Measurements from ENCODE around the gene PSMA2.
"Not testable (repeated sequence)": the region's sequence is repeated elsewhere in the genome, so short reads cannot be mapped to it uniquely, and the experiment has no call there.

PSMA2 gene

DNA sequence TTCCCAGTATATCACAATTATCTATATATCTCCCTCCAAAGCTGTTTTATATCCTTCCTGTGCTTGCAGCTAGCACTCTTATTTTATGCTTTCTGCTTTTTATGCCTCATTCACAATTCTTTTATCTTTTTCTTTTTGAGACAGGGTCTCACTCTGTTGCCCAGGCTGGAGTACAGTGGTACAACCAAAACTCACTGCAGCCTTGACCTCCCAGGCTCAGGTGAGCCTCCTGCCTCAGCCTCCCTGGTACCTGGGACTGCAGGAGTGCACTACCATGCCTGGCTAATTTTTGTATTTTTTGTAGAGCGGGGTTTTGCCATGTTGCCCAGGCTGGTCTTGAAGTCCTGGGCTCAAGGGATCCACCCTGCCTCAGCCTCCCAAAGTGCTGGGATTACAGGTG lies 25.8 kb downstream of the PSMA2 start:
- DNase-seq (ENCODE audit: low spot score): no peak

DNA sequence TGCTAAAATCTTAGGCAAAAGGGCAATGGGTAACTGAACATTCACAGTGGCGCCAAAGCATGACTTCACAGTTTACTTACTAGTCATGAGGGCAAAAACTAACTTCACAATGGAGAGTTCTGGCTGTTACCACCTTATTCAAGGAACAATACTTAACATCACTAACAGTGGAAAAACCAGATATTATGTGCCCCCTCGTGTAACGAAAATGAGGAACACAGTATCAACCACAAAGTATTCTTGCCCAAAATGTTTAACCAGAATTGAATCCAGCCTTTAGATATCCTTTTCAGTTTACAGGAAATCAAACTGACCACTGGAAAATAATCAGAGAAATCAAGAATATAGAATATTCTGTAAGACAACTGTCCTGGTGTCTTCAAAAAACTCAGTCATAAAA lies 29.6 kb downstream of the PSMA2 start:
- no peak for DNase-seq (ENCODE audit: low spot score)

DNA sequence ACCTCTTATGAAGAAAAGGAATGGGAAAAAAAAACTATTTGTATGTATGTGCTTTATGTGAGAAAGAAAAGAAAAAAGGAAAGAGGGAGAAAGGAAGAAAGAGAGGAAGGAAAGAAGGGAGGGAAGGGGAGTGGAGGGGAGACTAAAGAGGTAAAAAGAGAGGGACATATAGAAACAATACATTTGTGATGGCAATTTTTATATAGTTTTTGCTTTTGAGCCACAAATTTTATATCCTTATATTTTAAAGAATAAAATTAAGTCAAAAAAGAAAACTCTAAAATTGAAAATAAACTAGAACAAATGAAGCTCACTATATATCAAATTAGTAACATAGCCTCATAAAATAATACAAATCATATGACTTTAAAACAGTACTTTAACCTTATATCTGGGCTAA lies 31.1 kb downstream of the PSMA2 start:
- DNase-seq (ENCODE audit: low spot score): no peak

- no peak for DNase-seq (ENCODE audit: low spot score)
Observed at GRCh38 chr7:42893346-42894240, 38.4 kb downstream of the PSMA2 start.

DNA sequence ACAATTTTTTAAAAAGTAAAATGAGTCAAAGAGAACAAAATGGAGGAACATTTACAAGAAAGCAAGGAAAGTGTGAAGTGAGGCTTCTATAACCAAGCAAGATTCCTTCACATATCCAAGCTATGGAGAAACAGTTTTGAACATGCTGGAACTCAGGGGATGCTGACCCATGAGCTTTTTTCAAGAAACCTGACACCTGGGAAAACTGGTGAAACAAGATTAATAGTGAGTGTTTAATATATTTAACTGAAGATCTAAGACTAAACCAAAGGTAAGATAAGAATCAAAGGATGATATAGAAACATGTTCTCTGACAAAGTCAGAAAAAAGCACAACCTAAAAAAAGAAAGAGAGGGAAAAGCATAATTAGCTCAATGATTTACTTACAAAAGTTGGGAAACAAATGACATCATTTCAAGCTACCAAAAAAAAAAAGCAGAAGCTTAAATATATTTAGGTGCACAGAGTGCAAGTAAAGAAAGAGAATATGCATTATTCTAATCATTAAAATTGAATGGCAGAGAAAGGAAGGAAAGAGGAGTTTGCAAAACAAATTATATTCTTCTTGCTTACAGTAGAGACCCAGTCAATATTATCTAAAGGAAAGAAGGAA lies 45.0 kb downstream of the PSMA2 start:
- DNase-seq (ENCODE audit: low spot score): no peak

DNA sequence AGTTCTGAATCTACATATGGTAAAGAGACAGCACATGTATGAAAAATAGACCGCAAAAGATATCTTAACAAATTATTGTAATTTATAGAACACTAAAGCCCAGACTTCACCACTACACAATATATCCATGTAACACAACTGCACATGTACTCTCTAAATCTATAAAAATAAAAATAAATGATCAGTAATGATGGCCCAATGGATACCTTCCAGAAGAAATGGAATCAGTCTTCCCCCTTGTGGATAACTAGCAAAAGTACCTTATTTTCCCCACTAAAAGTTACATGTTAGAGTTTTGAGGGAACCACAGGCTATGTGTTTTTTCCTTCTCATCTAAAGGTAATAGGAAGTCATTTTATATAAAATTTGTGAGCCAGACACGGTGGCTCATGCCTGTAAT lies 45.8 kb downstream of the PSMA2 start:
- DNase-seq (ENCODE audit: low spot score): no peak

DNA sequence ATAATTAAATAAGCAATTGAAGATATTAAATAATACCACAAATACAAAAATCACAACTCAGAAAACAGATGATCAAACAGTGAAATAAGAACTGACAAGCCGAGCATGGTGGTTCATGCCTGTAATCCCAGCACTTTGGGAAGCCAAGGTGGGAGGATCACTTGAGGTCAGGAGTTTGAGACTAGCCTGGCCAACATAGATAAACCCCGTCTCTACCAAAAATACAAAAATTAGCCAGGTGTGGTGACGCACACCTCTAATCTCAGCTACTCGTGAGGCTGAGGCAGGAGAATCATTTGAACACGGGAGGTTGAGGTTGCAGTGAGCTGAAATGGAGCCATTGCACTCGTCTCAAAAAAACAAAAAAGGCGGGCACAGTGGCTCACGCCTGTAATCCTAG lies 46.8 kb downstream of the PSMA2 start:
- DNase-seq (ENCODE audit: low spot score): not testable (repeated sequence)

- DNase-seq (ENCODE audit: low spot score): no peak
Observed at GRCh38 chr7:42883950-42884349, 48.0 kb downstream of the PSMA2 start.

DNA sequence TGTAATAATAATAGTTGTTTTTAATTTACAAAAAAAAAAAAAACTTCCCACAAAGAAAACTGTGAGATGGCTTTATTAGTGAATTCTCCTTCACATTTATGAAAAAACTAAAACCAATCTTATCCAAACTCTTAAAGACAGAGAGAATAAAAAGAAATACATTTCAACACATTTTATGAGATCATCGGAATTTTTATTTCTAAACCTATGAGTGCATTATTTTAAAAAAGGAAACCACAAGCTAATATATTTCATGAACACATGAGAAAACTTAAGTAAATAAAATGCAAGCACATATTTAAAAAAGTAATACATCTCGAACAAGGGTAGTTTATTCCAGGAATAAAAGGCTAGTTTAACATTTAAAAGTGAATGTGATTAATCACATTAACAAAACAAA lies 51.6 kb downstream of the PSMA2 start:
- DNase-seq (ENCODE audit: low spot score): no peak

DNA sequence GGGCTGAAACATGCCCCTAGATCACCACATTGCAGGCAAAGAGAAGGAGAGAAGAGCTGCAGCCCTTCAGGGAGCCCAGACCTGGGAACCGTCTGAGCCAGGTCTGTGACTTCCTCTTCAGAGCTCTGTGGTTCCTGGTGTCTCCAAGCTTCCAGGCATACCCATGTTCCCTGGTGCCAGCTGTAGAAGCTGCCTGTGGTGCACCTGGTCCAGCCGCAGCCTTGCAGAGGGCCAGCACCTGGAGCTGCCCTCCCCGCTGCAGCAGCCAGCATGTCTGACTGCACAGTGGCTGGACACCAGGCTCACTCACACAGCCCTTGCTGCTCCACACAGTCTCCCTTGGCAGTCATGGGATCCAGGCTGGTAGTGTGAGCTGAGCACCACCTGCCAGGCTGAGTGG lies 53.7 kb downstream of the PSMA2 start:
- DNase-seq (ENCODE audit: low spot score): no peak

- DNase-seq (ENCODE audit: low spot score): no peak
Observed at GRCh38 chr7:42877862-42878261, 54.1 kb downstream of the PSMA2 start.

GRCh38 chr7:42876182-42877068 lies 55.5 kb downstream of the PSMA2 start:
- DNase-seq (ENCODE audit: low spot score): peak; percentile 36

DNA sequence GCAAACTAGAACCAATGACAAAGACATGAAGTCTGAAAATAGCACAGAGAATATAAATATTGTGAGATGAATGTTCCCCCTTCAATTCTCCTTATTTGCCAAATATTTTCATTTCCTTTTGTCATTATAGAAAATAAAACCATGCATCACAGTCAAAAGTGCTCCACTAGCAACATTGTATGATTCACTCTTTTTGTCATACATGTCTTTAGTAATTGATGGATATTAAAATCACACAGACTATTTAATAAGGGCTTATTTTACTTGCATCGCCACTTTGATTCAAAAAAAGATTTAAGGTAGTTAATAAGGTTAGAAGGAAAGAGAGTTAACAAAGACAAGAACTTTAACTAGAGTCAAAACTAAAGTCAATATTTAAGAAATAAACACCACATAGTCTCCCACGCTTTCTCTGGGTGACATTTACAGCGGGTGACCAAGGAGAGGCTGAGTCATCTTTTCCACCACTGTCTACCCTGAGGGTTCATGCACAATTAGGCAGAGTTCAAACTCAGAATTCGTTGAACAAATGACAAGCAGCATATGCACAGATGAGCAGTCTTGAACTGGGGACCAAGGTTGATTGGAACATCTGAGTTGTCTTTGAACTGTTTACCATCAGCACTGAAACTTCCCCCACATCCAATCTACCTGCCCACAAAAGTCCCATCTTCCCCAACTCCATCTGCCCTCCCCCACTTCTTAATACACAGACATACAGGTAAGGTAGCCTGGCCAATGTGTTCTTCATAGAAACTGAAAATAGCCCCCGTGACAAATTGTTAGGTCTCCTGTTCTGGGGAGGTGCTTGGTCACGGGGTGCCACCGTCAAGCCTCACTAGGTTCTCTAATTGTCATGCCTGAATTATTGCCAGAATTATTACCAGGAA lies 62.6 kb downstream of the PSMA2 start:
- DNase-seq (ENCODE audit: low spot score): no peak

DNA sequence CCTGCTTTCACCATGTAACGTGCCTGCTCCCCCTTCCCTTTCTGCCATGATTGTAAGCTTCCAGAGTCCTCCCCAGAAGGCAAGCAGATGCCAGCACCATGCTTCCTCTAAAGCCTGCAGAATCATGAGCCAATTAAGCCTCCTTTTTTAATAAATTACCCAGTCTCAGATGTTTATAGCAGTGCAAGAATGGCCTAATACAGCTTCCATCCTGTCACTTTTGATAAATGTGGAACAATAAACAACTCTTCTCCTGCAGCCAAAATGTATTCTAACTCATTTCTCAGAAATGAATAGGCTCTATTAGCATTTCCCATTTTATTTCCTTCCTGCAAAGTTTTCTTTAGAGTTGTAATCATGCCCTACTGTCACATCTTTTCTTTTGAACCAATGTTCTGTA lies 63.5 kb downstream of the PSMA2 start:
- no peak for DNase-seq (ENCODE audit: low spot score)

Data from CD4-positive, alpha-beta T cell treated with Interleukin-15 for 4 hours (primary cell).